HuH-7.5 (cell line): ENCODE data around the gene ANGEL1.

Experiments used
- DNase-seq: peaks from one replicate; pipeline ENCODE4 v3.0.0; 2011; ENCODE audit warnings: low spot score

Gene ANGEL1

GRCh38 chr14:76779221-76780057, 33.2 kb downstream of the ANGEL1 start:
- no peak for DNase-seq

DNA sequence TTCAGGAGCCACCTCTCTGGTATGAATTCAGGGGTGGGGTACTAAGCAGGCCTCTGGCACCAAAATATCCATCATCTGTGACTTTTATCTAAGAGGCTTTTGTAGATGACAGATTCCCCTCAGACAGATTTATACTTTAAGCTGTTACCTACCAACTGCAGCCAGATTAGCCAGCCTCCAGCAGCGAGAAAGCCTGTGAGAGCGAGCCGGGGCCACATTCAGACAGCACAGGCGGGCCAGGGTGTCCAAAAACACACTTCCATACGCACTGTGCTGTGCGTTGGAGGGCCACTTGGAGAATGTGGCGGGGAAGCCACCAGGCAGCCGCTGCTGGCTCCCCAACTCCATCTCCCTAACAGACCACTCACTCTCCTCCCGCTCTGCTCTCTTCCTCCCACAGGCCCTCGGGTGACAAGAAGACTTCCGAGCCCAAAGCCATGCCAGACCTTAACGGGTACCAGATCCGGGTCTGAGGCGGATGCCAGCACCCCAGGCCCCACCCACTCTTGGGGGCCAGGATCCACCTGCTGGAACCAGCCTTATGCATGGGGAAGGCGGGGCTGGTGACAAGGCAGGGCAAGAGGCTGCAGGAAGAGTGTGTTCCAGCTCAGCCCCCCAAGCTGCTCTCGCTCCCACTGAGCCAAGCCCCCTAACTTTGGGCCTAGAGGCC, 34.0 kb downstream of the ANGEL1 start:
- DNase-seq, result no peak

DNA sequence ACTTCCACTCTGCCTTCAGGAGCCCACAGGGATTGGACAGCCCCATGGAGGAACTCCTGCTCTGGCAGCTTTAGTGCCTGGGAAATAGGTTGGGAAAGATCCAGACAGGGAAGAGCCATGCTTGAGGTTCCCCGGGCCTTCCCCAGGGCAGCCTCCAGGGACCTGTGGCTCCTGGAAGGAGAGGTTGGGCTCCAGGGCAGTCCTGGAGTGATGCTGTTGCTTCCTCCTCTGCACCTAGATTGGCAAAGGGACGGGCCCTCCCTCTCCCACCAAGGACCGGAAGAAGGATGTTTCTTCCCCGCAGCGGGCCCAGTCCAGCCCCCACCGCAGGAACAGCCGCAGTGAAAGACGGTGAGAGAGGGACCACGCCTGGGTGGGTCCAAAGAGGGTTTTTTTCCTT, 35.0 kb downstream of the ANGEL1 start:
- DNase-seq, result no peak

DNA sequence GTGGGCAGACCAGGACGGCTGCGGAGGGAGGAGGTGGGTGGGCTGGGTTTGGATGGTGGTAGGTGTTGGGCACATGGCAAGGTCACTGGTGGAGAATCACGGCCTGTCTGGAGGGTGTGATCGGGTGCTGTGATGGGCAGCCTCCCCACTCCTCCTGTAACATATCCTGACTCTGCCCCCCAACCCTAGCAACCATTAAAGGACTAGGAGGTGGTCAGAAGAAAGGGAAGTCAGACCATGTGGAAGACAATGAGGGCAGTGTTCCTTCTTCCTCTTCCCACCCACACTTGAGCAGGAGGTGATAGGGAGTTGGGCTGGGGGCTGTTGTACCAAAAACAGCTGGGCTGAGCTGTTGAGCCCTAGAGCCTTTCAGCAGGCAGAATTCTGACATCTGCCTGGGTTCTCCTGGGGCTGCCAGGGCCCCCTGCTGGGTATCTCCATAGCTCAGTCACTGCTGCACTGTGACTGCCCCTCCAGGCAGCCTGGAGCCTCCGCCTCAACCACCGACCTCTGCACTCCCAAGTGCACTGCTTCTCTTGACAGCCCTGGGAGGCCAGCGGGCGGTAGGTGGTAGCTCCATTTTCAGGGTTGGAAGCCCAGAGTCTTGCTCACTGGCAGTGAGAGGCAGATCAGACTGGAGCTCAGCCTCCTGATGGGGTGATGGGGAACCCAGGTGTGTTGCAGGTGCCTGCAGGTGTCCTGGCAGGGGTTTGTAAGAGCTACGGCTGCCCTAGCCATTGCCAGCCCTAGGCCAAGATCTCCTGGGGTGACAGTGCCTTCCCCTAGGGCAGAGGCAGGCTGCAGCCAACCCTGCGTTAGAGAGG, 36.0 kb downstream of the ANGEL1 start:
- no peak for DNase-seq

- DNase-seq, result no peak
These were observed 36.8 kb downstream of the ANGEL1 start for GRCh38 chr14:76775695-76776427.

- no peak for DNase-seq
These were observed 37.6 kb downstream of the ANGEL1 start for GRCh38 chr14:76774821-76775694.

- DNase-seq, result no peak
These were observed 38.5 kb downstream of the ANGEL1 start for GRCh38 chr14:76773956-76774820.

DNA sequence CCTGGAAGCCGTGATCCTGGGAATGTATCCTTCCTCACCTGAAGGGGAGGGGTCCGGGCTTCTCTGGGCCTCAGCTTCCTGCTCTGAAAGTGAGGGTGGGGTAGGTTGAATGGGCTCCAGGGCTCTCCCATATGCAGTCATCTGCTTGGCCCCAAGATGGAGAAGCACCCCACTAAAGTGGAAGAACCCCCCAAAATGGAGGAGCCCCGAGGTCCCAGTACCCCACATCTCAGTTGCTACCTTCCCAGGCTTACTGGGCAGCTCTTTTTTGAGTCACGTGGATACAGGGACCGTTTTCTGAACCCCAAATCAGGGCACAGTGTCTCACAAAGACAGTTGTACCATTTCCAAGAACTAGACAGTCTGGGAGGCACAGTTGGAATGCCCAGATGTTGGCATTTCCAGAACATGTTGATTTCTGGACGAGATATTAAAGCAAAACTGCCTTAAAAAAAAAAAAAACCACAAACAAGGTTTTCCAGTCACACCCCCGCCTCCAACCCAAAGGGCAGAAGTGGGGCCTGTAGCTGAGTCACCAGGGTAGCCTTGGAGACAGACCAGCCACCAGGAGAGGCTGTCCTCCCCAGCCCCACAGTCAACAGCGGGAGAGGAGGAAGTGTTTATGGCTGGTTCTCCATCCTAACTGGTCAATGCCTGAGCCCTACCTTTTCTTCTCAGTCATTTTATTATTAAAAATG, 39.3 kb downstream of the ANGEL1 start:
- no peak for DNase-seq

GRCh38 chr14:76772300-76773187, 40.1 kb downstream of the ANGEL1 start:
- DNase-seq, result no peak

DNA sequence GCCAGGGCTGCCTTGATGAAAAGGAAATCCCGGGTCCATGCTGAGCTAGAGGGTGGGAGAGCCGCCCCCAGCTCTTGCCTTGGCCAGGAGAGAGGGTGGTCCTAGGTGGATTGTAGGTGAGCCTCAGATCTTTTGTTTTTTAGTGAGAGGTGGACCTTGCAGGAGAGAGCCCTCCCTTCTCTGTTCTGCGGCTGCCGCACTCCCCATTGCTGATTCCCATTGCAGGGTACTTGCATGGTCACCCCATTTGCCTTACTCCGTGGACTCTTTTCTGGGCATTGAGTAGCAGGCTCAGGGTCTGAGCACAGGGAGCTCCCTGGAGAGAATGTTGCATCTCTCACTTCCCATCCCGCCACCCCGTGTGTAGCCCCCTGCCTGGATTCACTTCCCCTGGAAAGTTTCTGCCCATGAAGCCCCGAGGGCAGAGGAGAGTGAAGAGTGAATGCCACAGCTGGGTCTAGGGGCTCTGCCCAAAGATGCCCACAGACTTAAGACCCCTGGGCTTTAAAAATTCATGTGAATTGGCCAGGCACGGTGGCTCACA, 41.2 kb downstream of the ANGEL1 start:
- DNase-seq, result no peak

DNA sequence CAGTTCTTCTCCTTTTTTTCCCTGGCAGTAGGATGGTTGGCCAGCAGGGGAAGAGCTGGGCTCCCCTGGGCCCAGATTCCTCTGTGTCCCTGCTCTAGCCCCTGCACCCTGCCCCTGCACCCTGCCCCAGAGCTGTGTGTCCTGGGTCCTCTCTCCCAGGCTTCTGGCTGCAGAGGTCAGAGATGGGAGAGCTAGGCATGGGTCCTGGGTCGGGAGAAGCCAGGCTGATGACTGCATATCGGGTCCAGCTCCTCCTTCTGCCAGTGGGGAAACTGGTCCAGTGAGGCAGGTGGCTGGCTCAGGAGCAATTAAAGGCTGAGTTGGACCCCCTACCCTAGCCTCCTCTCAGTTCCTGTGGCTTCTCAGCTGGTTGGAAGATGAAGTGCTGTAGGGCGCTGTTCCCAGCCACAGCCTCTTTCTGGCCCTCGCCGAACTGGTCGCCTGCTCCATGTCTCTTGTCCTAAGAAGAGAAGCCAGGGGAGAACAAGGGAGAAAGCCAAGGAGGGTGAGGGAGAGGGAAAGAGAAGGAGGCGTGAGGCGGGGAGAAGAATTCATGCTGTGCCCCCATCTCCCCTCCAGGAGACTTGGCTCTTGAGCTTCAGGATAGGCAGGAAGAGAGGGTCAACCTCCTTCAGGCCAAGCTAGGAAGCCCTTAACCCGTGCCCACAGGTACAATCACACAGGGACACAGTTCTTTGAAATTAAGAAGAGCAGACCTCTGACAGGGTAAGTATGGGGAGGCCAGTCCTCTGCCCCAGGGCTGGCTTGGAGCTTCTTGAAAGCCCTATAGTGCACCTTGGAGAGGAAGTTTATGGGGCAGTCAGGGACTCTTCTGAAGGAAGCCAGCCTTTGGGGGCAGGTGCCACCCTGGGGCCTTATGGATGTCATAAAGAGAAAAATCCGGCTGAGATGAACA, 41.9 kb downstream of the ANGEL1 start:
- no peak for DNase-seq

- DNase-seq, result no peak
These were observed 42.9 kb downstream of the ANGEL1 start for GRCh38 chr14:76769636-76770292.

GRCh38 chr14:76768671-76769500, 43.8 kb downstream of the ANGEL1 start:
- no peak for DNase-seq

- DNase-seq, result no peak
These were observed 44.7 kb downstream of the ANGEL1 start for GRCh38 chr14:76767681-76768656.
